H9 (cell line): ENCODE measurements around the gene SLC35G6. TPM values are rescaled to one million over a fixed set of nuclear protein-coding genes. Genes with fewer than 3 reads are reported as not detected.

ENCODE experiments used
- DNase-seq: peaks from one replicate; pipeline ENCODE4 v3.0.0-alpha.2; 2017
- H2AFZ ChIP-seq: one replicate; pipeline ENCODE4 v1.6.1; 2013; ENCODE audit warnings: mild to moderate bottlenecking, low read length, control low read depth, moderate library complexity
- H2AK5ac ChIP-seq: 2 replicates; pipeline ENCODE4 v1.6.1; 2013; ENCODE audit warnings: low read length, control low read depth, mixed read lengths; ENCODE audit not compliant: insufficient read length
- H2BK120ac ChIP-seq: one replicate; pipeline ENCODE4 v1.6.1; 2013; ENCODE audit warnings: low read depth, mild to moderate bottlenecking, low read length, control low read depth, inconsistent platforms; ENCODE audit not compliant: poor library complexity, severe bottlenecking
- H2BK12ac ChIP-seq: 2 replicates; pipeline ENCODE4 v1.6.1; 2013; ENCODE audit warnings: low read length, control low read depth, mixed read lengths, low read depth; ENCODE audit not compliant: insufficient read length
- H2BK15ac ChIP-seq: 2 replicates; pipeline ENCODE4 v1.6.1; 2013; ENCODE audit warnings: low read depth, low read length, control low read depth
- H2BK20ac ChIP-seq: one replicate; pipeline ENCODE4 v1.6.1; 2013; ENCODE audit warnings: low read depth, mild to moderate bottlenecking, low read length, control low read depth, inconsistent platforms; ENCODE audit not compliant: poor library complexity, severe bottlenecking
- H2BK5ac ChIP-seq: 2 replicates; pipeline ENCODE4 v1.6.1; 2013; ENCODE audit warnings: low read length, control low read depth, mixed read lengths; ENCODE audit not compliant: insufficient read length
- H3K14ac ChIP-seq: 2 replicates; pipeline ENCODE4 v1.6.1; 2013; ENCODE audit warnings: low read length, control low read depth; ENCODE audit not compliant: insufficient read depth
- H3K18ac ChIP-seq: 2 replicates; pipeline ENCODE4 v1.6.1; 2013; ENCODE audit warnings: low read depth, mild to moderate bottlenecking, mixed read lengths, low read length, control low read depth; ENCODE audit not compliant: insufficient read length
- H3K23ac ChIP-seq: 2 replicates; pipeline ENCODE4 v1.6.1; 2013; ENCODE audit warnings: low read length, control low read depth, mixed read lengths, low read depth; ENCODE audit not compliant: insufficient read length
- H3K23me2 ChIP-seq: 2 replicates; pipeline ENCODE4 v1.6.1; 2013; ENCODE audit warnings: low read depth, mild to moderate bottlenecking, mixed read lengths, low read length, control low read depth; ENCODE audit not compliant: insufficient read length, poor library complexity, severe bottlenecking
- H3K27ac ChIP-seq: 2 replicates; pipeline ENCODE4 v1.5.1; 2013; ENCODE audit warnings: low read length, control low read depth, mixed read lengths, low read depth; ENCODE audit not compliant: insufficient read length
- H3K27me3 ChIP-seq: 2 replicates; pipeline ENCODE4 v1.6.1; 2013; ENCODE audit warnings: low read length, control low read depth, inconsistent platforms; ENCODE audit not compliant: insufficient read depth
- H3K4ac ChIP-seq: 2 replicates; pipeline ENCODE4 v1.6.1; 2013; ENCODE audit warnings: low read depth, mild to moderate bottlenecking, control low read depth, inconsistent platforms, low read length, moderate library complexity
- H3K4me1 ChIP-seq: 2 replicates; pipeline ENCODE4 v1.6.1; 2013; ENCODE audit warnings: low read length, control low read depth, inconsistent platforms; ENCODE audit not compliant: insufficient read depth
- H3K4me2 ChIP-seq: 2 replicates; pipeline ENCODE4 v1.6.1; 2013; ENCODE audit warnings: low read length, control low read depth, mixed read lengths; ENCODE audit not compliant: insufficient read length, insufficient read depth
- H3K56ac ChIP-seq: 2 replicates; pipeline ENCODE4 v1.6.1; 2013; ENCODE audit warnings: low read depth, mild to moderate bottlenecking, mixed read lengths, low read length, control low read depth; ENCODE audit not compliant: insufficient read length
- H3K79me1 ChIP-seq: 2 replicates; pipeline ENCODE4 v1.6.1; 2013; ENCODE audit warnings: low read depth, mild to moderate bottlenecking, moderate library complexity, low read length, control low read depth, inconsistent platforms; ENCODE audit not compliant: insufficient read depth, poor library complexity, severe bottlenecking
- H3K79me2 ChIP-seq: 2 replicates; pipeline ENCODE4 v1.6.1; 2013; ENCODE audit warnings: low read length, control low read depth, inconsistent platforms; ENCODE audit not compliant: insufficient read depth
- H3K9ac ChIP-seq: 2 replicates; pipeline ENCODE4 v1.6.1; 2013; ENCODE audit warnings: low read length, control low read depth, mixed read lengths; ENCODE audit not compliant: insufficient read length; ENCODE audit errors: extremely low read depth
- H3K9me3 ChIP-seq: one replicate; pipeline ENCODE4 v1.6.1; 2013; ENCODE audit warnings: low read depth, low read length, inconsistent platforms; ENCODE audit not compliant: control insufficient read depth
- H3T11ph ChIP-seq: one replicate; pipeline ENCODE4 v1.6.1; 2013; ENCODE audit warnings: mild to moderate bottlenecking, low read length, control low read depth, inconsistent platforms
- H4K20me1 ChIP-seq: one replicate; pipeline ENCODE4 v1.6.1; 2013; ENCODE audit not compliant: control insufficient read depth, insufficient read length, insufficient read depth
- H4K5ac ChIP-seq: 2 replicates; pipeline ENCODE4 v1.6.1; 2013; ENCODE audit warnings: low read depth, mild to moderate bottlenecking, mixed read lengths, low read length, control low read depth; ENCODE audit not compliant: insufficient read length
- H4K8ac ChIP-seq: replicated peaks from 2 replicates; pipeline ENCODE4 v1.6.1; 2013; ENCODE audit warnings: low read length, control low read depth, mixed read lengths, low read depth; ENCODE audit not compliant: insufficient read length
- H4K91ac ChIP-seq: 2 replicates; pipeline ENCODE4 v1.6.1; 2013; ENCODE audit warnings: low read depth, mild to moderate bottlenecking, moderate library complexity, mixed read lengths, low read length, control low read depth; ENCODE audit not compliant: insufficient read length
- H3K27ac Mint-ChIP-seq, 3 experiments: 2 replicates in 2 of 3; 3 replicates in 1 of 3; pipeline ENCODE4 v1.8.0; 2020 to 2021; ENCODE audit warnings: mixed read lengths in 3 of 3, mild to moderate bottlenecking in 1 of 3, moderate library complexity in 1 of 3
- H3K27me3 Mint-ChIP-seq: 2 replicates; pipeline ENCODE4 v1.8.0; 2021; ENCODE audit warnings: low read depth, mild to moderate bottlenecking, moderate library complexity, mixed read lengths
- H3K36me3 Mint-ChIP-seq, 3 experiments: 2 replicates in 2 of 3; 3 replicates in 1 of 3; pipeline ENCODE4 v1.8.0; 2020 to 2021; ENCODE audit warnings: low read depth in 3 of 3, mixed read lengths in 3 of 3; ENCODE audit not compliant: insufficient read depth in 1 of 3
- H3K4me1 Mint-ChIP-seq, 2 experiments: 2 replicates each; pipeline ENCODE4 v1.8.0; 2020; ENCODE audit warnings: mixed read lengths in 2 of 2
- H3K4me3 Mint-ChIP-seq, 2 experiments: 2 replicates in 1 of 2; 3 replicates in 1 of 2; pipeline ENCODE4 v1.8.0; 2020 to 2021; ENCODE audit warnings: mild to moderate bottlenecking in 2 of 2, mixed read lengths in 2 of 2, moderate library complexity in 1 of 2
- H3K9me3 Mint-ChIP-seq, 2 experiments: 2 replicates in 1 of 2; 3 replicates in 1 of 2; pipeline ENCODE4 v1.8.0; 2020; ENCODE audit warnings: mild to moderate bottlenecking in 2 of 2, mixed read lengths in 2 of 2, moderate library complexity in 1 of 2
- whole genome bisulfite sequencing: extraction: QIAGEN DNeasy Blood & Tissue Kit; methylation state at CpG from one replicate; pipeline ENCODE4 v1.1.7; 2013; ENCODE audit warnings: missing lambda C conversion rate, low lambda C conversion rate, mixed read lengths; ENCODE audit not compliant: insufficient read length; ENCODE audit errors: extremely low coverage; 5-methylcytosine and 5-hydroxymethylcytosine counted together
- total RNA-seq: library from RNA; stranded (reverse); gene quantifications from 2 replicates; pipeline ENCODE4 v1.2.1, GENCODE V29; 2021
- TF ChIP-seq, protein P1 (sequence below): fragments of 200-600 bp; sonication (generic); conservative IDR thresholded peaks from 3 replicates; pipeline ENCODE4 v1.8.0; 2021; ENCODE audit warnings: antibody characterized with exemption, mild to moderate bottlenecking

SLC35G6 gene
- total RNA-seq, 1 experiment from 2014 or later: not detected

- H3K79me1 ChIP-seq: no peaks in the 10 kb centered on the region
- H3T11ph ChIP-seq: no peak overlapping the region
- H2BK15ac ChIP-seq: no peak overlapping the region
- 100% methylated on average over 1 of the region's 14 CpGs for WGBS
- H4K20me1 ChIP-seq: no peaks in the 10 kb centered on the region
- no peak overlapping the region for H2AFZ ChIP-seq
- Mint-ChIP-seq H3K27me3 (no peaks in the 10 kb centered on the region), H3K9me3 (no peaks in the 10 kb centered on the region), H3K4me1 (no peaks in the 10 kb centered on the region), H3K4me3 (no peak overlapping the region), H3K36me3 (peaks cover 73 to 93% (median 90%) of the 10 kb centered on the region in 3 experiments), H3K27ac (0 out of 7 replicates have a peak overlapping the region, but pooled peaks of 1 of the 3 experiments have one; percentile 5)
- H3K79me2 ChIP-seq: 0 out of 2 replicates have a peak, but pooled peaks cover 1% of the 10 kb centered on the region
- no peak overlapping the region for H2BK120ac ChIP-seq
- H3K18ac ChIP-seq: no peak overlapping the region
- no peak for DNase-seq
- H3K14ac ChIP-seq: no peak overlapping the region
- no peak overlapping the region for H3K4me2 ChIP-seq
- H3K9me3 ChIP-seq: no peaks in the 10 kb centered on the region
- H2BK12ac ChIP-seq: no peak overlapping the region
- no peak overlapping the region for H3K56ac ChIP-seq
- no peak overlapping the region for H2BK5ac ChIP-seq
- no peak overlapping the region for H3K4ac ChIP-seq
- no peak overlapping the region for H4K91ac ChIP-seq
- TF ChIP-seq, protein P1, sequence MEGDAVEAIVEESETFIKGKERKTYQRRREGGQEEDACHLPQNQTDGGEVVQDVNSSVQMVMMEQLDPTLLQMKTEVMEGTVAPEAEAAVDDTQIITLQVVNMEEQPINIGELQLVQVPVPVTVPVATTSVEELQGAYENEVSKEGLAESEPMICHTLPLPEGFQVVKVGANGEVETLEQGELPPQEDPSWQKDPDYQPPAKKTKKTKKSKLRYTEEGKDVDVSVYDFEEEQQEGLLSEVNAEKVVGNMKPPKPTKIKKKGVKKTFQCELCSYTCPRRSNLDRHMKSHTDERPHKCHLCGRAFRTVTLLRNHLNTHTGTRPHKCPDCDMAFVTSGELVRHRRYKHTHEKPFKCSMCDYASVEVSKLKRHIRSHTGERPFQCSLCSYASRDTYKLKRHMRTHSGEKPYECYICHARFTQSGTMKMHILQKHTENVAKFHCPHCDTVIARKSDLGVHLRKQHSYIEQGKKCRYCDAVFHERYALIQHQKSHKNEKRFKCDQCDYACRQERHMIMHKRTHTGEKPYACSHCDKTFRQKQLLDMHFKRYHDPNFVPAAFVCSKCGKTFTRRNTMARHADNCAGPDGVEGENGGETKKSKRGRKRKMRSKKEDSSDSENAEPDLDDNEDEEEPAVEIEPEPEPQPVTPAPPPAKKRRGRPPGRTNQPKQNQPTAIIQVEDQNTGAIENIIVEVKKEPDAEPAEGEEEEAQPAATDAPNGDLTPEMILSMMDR: no peak
- H3K9ac ChIP-seq: no peak overlapping the region
- no peak overlapping the region for H2AK5ac ChIP-seq
- H3K23me2 ChIP-seq: no peaks in the 10 kb centered on the region
- no peak overlapping the region for H3K23ac ChIP-seq
- H3K4me1 ChIP-seq: no peaks in the 10 kb centered on the region
- H4K5ac ChIP-seq: no peak overlapping the region
- H2BK20ac ChIP-seq: no peak overlapping the region
- H3K27me3 ChIP-seq: no peaks in the 10 kb centered on the region
- H4K8ac ChIP-seq: no peak overlapping the region
- H3K27ac ChIP-seq: no peak overlapping the region
These were observed 20.5 kb downstream of the SLC35G6 start for GRCh38 chr17:7501729-7502128.
